GM12878 (cell line): Measurements from ENCODE around the gene BMAL1. TPM values are rescaled to one million over a fixed set of nuclear protein-coding genes. Genes with fewer than 3 reads are reported as not detected.

ENCODE experiments used
- ATAC-seq: fragments of 200-7000 bp; cut with Tn5 transposase; 3 replicates; pipeline ENCODE4 v1.9.1; 2020; ENCODE audit warnings: mild to moderate bottlenecking, moderate library complexity
- BruUV-seq: library from RNA; stranded (reverse); fragments of 400-500 nt; replicated peaks from 2 replicates; lab custom pipeline; 2021; lab: Mats Ljungman, UMichigan
- CTCF ChIA-PET: fragments of 300-600 bp; sonication (Branson Sonifier 250); formaldehyde crosslinking; extraction: SDS; loops from one replicate; lab custom pipeline; 2021; ENCODE audit warnings: inconsistent platforms; lab: Yijun Ruan, JAX
- POLR2A ChIA-PET: fragments of 350-600 bp; formaldehyde crosslinking; extraction: SDS; loops from one replicate; lab custom pipeline; 2021; ENCODE audit warnings: inconsistent platforms; lab: Charles Lee
- RAD21 ChIA-PET: fragments of 300-600 bp; sonication (Branson Sonifier 250); formaldehyde crosslinking; loops from one replicate; lab custom pipeline; 2023; ENCODE audit warnings: antibody characterized with exemption; ENCODE audit not compliant: unreplicated experiment; lab: Charles Lee
- SMC1A ChIA-PET: fragments of 300-600 bp; sonication (Branson Sonifier 250); formaldehyde crosslinking; loops from one replicate; lab custom pipeline; 2023; ENCODE audit not compliant: unreplicated experiment, uncharacterized antibody; lab: Charles Lee
- DNase-seq: peaks from one replicate; pipeline ENCODE4 v3.0.0-alpha.2; 2011; ENCODE audit warnings: low read depth, low spot score
- FAIRE-seq: peaks from 3 replicates; lab custom pipeline; 2011; peaks lifted over from hg19 to GRCh38; lab: Jason Lieb, UNC
- H2AFZ ChIP-seq: 2 replicates; pipeline ENCODE4 v1.6.0; 2011; ENCODE audit warnings: low read depth, low read length, control low read depth; ENCODE audit not compliant: control insufficient read depth
- H3K27ac ChIP-seq: 2 replicates; pipeline ENCODE4 v1.5.1; 2011; ENCODE audit warnings: control low read depth; ENCODE audit not compliant: control insufficient read depth, insufficient read depth
- H3K27me3 ChIP-seq, 2 experiments: replicated peaks in 1 of 2; 2 replicates each; pipeline versions ENCODE4 v1.6.0 to v1.6.1; 2011; ENCODE audit warnings: low read length in 1 of 2; ENCODE audit not compliant: control insufficient read depth in 2 of 2, insufficient read depth in 2 of 2
- H3K36me3 ChIP-seq, 2 experiments: 2 replicates each; pipeline ENCODE4 v1.5.1; 2011; ENCODE audit warnings: low read length in 1 of 2; ENCODE audit not compliant: control insufficient read depth in 2 of 2, insufficient read depth in 2 of 2
- H3K4me1 ChIP-seq: 2 replicates; pipeline ENCODE4 v1.6.1; 2011; ENCODE audit warnings: mild to moderate bottlenecking, low read length, moderate library complexity, mixed read lengths; ENCODE audit not compliant: control insufficient read depth, insufficient read depth
- H3K4me2 ChIP-seq: 2 replicates; pipeline ENCODE4 v1.6.0; 2011; ENCODE audit warnings: control low read depth; ENCODE audit not compliant: control insufficient read depth, insufficient read depth
- H3K4me3 ChIP-seq: fragments of 200-600 bp; sonication (generic); 2 replicates; pipeline ENCODE4 v1.5.1; 2016
- H3K79me2 ChIP-seq: 2 replicates; pipeline ENCODE4 v1.6.0; 2011; ENCODE audit warnings: low read length; ENCODE audit not compliant: control insufficient read depth, insufficient read depth
- H3K9ac ChIP-seq: 2 replicates; pipeline ENCODE4 v1.8.0; 2011; ENCODE audit warnings: low read length, control low read depth, mixed read lengths; ENCODE audit not compliant: control insufficient read depth, insufficient read depth
- H3K9me3 ChIP-seq: replicated peaks from 3 replicates; pipeline ENCODE4 v1.5.1; 2011; ENCODE audit warnings: mild to moderate bottlenecking, low read length; ENCODE audit not compliant: control insufficient read depth, insufficient read depth
- H4K20me1 ChIP-seq: 2 replicates; pipeline ENCODE4 v1.6.0; 2011; ENCODE audit not compliant: control insufficient read depth, insufficient read depth
- BRCA1 ChIP-seq: IDR thresholded peaks from 2 replicates; pipeline ENCODE4 v1.6.1; 2011; ENCODE audit warnings: low read depth, low read length, improper control_type of control experiment
- DPF2 ChIP-seq: fragments of 450-650 bp; IDR thresholded peaks from 2 replicates; pipeline ENCODE4 v1.6.1; 2017; ENCODE audit warnings: mild to moderate bottlenecking
- FOXM1 ChIP-seq: IDR thresholded peaks from 2 replicates; pipeline ENCODE4 v1.6.1; 2012; ENCODE audit warnings: low read depth, mild to moderate bottlenecking, inconsistent platforms, low read length, moderate library complexity
- KLF5 ChIP-seq: fragments of 450-650 bp; IDR thresholded peaks from 2 replicates; pipeline ENCODE4 v1.6.1; 2014; ENCODE audit warnings: mild to moderate bottlenecking; ENCODE audit not compliant: partially characterized antibody
- MYB ChIP-seq: fragments of 150-350 bp; IDR thresholded peaks from 2 replicates; pipeline ENCODE4 v1.6.1; 2014; ENCODE audit warnings: mild to moderate bottlenecking, low read depth, low read length, borderline replicate concordance
- ZBED1 ChIP-seq: IDR thresholded peaks from 2 replicates; pipeline ENCODE4 v1.6.1; 2016; ENCODE audit warnings: borderline replicate concordance
- WGBS: methylation state at CpG from one replicate; pipeline ENCODE4 v1.1.6; 2016; ENCODE audit warnings: low lambda C conversion rate; ENCODE audit not compliant: insufficient replicate concordance, insufficient coverage; ENCODE audit errors: missing lambda C conversion rate; 5-methylcytosine and 5-hydroxymethylcytosine counted together
- in situ Hi-C: fragments of 300-500 bp; cut with MboI; formaldehyde crosslinking; loops from 9 replicates; pipeline ENCODE4 v1.14.3; 2018; ENCODE audit warnings: mixed read lengths
- intact Hi-C: fragments of 100-400 bp; cut with micrococcal nuclease; formaldehyde crosslinking; loops from one replicate; pipeline ENCODE4 v1.14.2; 2022; ENCODE audit not compliant: unreplicated experiment
- polyA plus RNA-seq, 11 experiments: library from polyadenylated mRNA; depleted of rRNA in 4 of 11; unstranded in 6 of 11; stranded (reverse) in 5 of 11; fragments of >200 nt; fragmentation: Nextera tagmentation in 4 of 11; fragmentation: Illumina TruSeq in 1 of 11; extraction: Ambion mirVana in 4 of 11; extraction: Trizol in 1 of 11; gene quantifications; 1 replicate in 1 of 11; 2 replicates in 10 of 11; pipeline versions ENCODE4 v1.2.1 to v1.2.3, GENCODE V29; 2011 to 2016; ENCODE audit warnings: inconsistent platforms in 2 of 11, missing spikeins in 2 of 11, low read depth in 1 of 11
- total RNA-seq, 4 experiments: library from RNA; depleted of rRNA in 3 of 4; stranded (reverse); fragments of >200 nt in 3 of 4; fragmentation: Illumina TruSeq in 1 of 4; extraction: Trizol in 1 of 4; gene quantifications; 2 replicates each; pipeline versions ENCODE4 v1.2.1 to v1.2.3, GENCODE V29; 2013 to 2021
- TF ChIP-seq, protein P1 (sequence below): fragments of 150-350 bp; IDR thresholded peaks from 2 replicates; pipeline ENCODE4 v1.6.1; 2014; ENCODE audit warnings: mild to moderate bottlenecking, low read depth, low read length
- TF ChIP-seq, protein P2 (sequence below): IDR thresholded peaks from 2 replicates; pipeline ENCODE4 v1.6.1; 2011; ENCODE audit warnings: low read depth, low read length, improper control_type of control experiment, borderline replicate concordance
- TF ChIP-seq, protein P3 (sequence below): IDR thresholded peaks from 2 replicates; pipeline ENCODE4 v1.6.1; 2012; ENCODE audit warnings: low read depth, low read length, improper control_type of control experiment

The BMAL1 gene
- total and polyA plus RNA-seq, 10 of the 15 experiments (the other 5 are each of a cell fraction or from before 2014, with no cell fraction given), result 3.5 to 40.6 (median 13.6) TPM

DNA sequence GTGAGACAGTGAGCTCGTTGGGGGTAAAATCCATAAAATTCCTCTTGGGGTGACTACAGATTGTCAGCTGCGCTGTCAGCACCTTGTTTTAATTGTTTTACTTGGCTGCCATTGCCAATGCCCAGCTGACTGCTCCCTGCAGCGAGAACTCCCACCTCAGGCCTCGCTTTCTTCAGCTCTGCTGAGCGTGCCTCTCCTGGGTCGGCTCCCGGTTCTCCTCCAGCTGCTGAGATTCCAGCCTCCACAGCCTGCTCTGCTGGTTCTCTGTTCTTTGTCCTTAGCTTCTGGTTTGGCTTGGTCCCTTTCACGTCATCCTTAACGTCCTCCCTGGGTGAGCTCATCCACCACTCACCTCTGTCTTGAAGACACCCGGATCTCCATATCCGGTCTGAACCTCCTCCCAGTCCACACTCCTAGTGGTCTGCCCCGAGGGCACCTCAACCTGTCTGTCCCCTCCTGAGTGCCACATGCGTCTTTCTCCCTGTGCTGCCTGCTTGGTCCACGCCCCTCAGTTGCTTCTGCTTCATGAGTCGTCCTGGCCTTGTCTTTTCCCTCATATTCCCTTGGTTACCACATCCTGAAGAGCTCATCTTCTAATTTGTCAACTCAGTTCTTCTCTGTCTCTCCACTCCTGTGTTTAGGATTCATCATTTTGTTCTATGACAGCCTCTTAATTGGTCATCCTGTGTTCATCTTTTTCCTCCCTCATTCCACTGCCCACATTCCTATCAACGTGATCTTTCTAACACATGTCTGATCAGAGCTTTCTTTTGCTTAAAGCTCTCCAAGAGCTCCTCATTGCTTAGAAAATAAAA, 35.6 kb downstream of the BMAL1 start (continued):
- TF ChIP-seq, protein P1, sequence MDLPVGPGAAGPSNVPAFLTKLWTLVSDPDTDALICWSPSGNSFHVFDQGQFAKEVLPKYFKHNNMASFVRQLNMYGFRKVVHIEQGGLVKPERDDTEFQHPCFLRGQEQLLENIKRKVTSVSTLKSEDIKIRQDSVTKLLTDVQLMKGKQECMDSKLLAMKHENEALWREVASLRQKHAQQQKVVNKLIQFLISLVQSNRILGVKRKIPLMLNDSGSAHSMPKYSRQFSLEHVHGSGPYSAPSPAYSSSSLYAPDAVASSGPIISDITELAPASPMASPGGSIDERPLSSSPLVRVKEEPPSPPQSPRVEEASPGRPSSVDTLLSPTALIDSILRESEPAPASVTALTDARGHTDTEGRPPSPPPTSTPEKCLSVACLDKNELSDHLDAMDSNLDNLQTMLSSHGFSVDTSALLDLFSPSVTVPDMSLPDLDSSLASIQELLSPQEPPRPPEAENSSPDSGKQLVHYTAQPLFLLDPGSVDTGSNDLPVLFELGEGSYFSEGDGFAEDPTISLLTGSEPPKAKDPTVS, result no peak
- no peak for TF ChIP-seq FOXM1
- TF ChIP-seq, protein P2, sequence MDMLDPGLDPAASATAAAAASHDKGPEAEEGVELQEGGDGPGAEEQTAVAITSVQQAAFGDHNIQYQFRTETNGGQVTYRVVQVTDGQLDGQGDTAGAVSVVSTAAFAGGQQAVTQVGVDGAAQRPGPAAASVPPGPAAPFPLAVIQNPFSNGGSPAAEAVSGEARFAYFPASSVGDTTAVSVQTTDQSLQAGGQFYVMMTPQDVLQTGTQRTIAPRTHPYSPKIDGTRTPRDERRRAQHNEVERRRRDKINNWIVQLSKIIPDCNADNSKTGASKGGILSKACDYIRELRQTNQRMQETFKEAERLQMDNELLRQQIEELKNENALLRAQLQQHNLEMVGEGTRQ, result no peak
- no peak for TF ChIP-seq BRCA1
- TF ChIP-seq DPF2, result no peak
- TF ChIP-seq, all 136 proteins: peak for 0

DNA sequence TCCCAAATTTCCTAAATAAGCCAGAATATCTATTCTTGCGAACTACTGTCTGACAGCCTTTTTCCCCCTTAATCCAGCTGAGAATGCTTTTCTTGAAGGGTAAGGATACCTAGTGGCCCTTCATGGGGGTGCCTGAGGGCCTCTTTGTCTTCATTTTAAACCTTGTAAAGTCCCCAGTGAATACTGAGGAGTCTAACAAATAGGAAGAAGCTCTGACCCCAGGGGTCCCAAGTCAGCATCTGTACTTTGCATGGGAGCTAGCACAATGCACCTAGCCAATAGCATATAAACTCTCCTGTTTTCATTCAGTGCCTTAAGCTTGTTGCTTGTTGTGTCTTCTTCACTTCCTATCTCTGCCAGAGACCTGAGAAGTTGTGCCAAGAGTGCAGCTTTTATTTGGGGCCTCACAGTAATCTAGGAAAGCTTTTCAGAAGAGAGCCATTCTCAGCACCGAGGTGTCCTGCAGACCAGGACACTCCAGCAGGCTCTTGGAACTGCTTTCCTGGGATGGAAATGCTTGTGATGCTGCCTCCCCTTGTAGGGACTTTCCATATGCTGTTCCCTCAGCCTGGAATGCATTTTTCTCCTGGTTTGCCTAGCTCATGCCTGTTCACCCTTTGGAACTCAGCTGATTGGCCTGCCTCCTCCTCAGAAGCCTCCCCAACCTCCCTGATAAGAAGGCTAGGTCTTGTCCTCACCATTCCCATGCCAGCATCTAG, 37.2 kb downstream of the BMAL1 start:
- no peak for ATAC-seq
- H3K4me3 ChIP-seq, result no peak overlapping the region
- WGBS, result 96% methylated on average over 2 of the region's 2 CpGs
- TF ChIP-seq KLF5, result no peak
- TF ChIP-seq MYB, result no peak
- TF ChIP-seq, protein P3, sequence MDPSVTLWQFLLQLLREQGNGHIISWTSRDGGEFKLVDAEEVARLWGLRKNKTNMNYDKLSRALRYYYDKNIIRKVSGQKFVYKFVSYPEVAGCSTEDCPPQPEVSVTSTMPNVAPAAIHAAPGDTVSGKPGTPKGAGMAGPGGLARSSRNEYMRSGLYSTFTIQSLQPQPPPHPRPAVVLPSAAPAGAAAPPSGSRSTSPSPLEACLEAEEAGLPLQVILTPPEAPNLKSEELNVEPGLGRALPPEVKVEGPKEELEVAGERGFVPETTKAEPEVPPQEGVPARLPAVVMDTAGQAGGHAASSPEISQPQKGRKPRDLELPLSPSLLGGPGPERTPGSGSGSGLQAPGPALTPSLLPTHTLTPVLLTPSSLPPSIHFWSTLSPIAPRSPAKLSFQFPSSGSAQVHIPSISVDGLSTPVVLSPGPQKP, result no peak
- TF ChIP-seq ZBED1, result no peak
- TF ChIP-seq, all 136 proteins: peak for 0
- RAD21 ChIA-PET, result interaction anchor here (1.3 to 8.7 kb wide), 4 partner anchors 19 to 64 kb away, joined by 3 to 103 read pairs (median 6); no protein-coding TSS in a partner anchor
- H3K4me2 ChIP-seq, result no peak overlapping the region
- H2AFZ ChIP-seq, result no peak overlapping the region
- intact Hi-C loops, result no loop called here
- SMC1A ChIA-PET, result interaction anchor here (0.9 to 12.9 kb wide), 12 partner anchors 9 to 64 kb away, joined by 3 to 226 read pairs (median 8); no protein-coding TSS in a partner anchor
- no peaks in the 10 kb centered on the region for H3K9me3 ChIP-seq
- H3K79me2 ChIP-seq, result peaks cover 29% of the 10 kb centered on the region
- DNase-seq (no peak), FAIRE-seq (no peak)
- peaks cover 13% of the 10 kb centered on the region for H3K4me1 ChIP-seq
- CTCF ChIA-PET, result interaction anchor here (0.6 to 11.7 kb wide), 9 partner anchors 17 to 152 kb away, joined by 3 to 149 read pairs (median 3); no protein-coding TSS in a partner anchor
- no peak overlapping the region for H3K9ac ChIP-seq
- POLR2A ChIA-PET, result interaction anchor here (1.3 to 3.3 kb wide), 7 partner anchors 8 to 36 kb away, joined by 3 to 12 read pairs (median 7); no protein-coding TSS in a partner anchor
- H3K27me3 ChIP-seq, result no peaks in the 10 kb centered on the region
- H4K20me1 ChIP-seq, result no peaks in the 10 kb centered on the region
- H3K36me3 ChIP-seq, result peaks cover 0 to 1% of the 10 kb centered on the region in 2 experiments; a peak in 3 of 4 replicates
- no peak overlapping the region for H3K27ac ChIP-seq
- no TSS peak for BruUV-seq
- in situ Hi-C loops, result no loop called here
